Gastroesophageal sphincter (tissue), 4 donors: Measurements from ENCODE around the gene PSAPL1. TPM values are rescaled to one million over a fixed set of nuclear protein-coding genes. Genes with fewer than 3 reads are reported as not detected.

Experiments
- ATAC-seq: fragments of 150-250 bp; one replicate; pipeline ENCODE4 v1.9.1; 2016; ENCODE audit warnings: mild to moderate bottlenecking, moderate library complexity
- H3K27ac ChIP-seq, 4 donors: fragments of 200-600 bp; sonication (generic) in 3 of 4; 1 replicate in 3 of 4; 2 replicates in 1 of 4; pipeline ENCODE4 v1.5.1; 2016 to 2019
- H3K27me3 ChIP-seq: fragments of 200-600 bp; sonication (generic); one replicate; pipeline ENCODE4 v1.5.1; 2019
- H3K36me3 ChIP-seq, 2 donors: fragments of 200-600 bp; sonication (generic); one replicate each; pipeline ENCODE4 v1.5.1; 2019; ENCODE audit warnings: control low read depth in 1 of 2
- H3K4me1 ChIP-seq, 3 donors: fragments of 200-600 bp; sonication (generic); 1 replicate in 2 of 3; 2 replicates in 1 of 3; pipeline ENCODE4 v1.5.1; 2016 to 2019; ENCODE audit warnings: control low read depth in 2 of 3
- H3K4me3 ChIP-seq, 2 donors: fragments of 200-600 bp; sonication (generic); one replicate each; pipeline ENCODE4 v1.5.1; 2019; ENCODE audit warnings: mild to moderate bottlenecking in 1 of 2, moderate library complexity in 1 of 2
- H3K9me3 ChIP-seq, 3 donors: fragments of 200-600 bp; sonication (generic); one replicate each; pipeline ENCODE4 v1.5.1; 2017 to 2019; ENCODE audit warnings: control low read depth in 2 of 3
- EP300 ChIP-seq: sonication (generic); formaldehyde crosslinking; IDR thresholded peaks from one replicate; pipeline ENCODE4 v1.6.1; 2017; ENCODE audit warnings: antibody characterized with exemption, mild to moderate bottlenecking
- POLR2A ChIP-seq, 2 donors: fragments of 450-650 bp; IDR thresholded peaks; one replicate each; pipeline ENCODE4 v1.6.1; 2017; ENCODE audit warnings: antibody characterized with exemption in 2 of 2, mild to moderate bottlenecking in 2 of 2, moderate library complexity in 1 of 2
- POLR2AphosphoS5 ChIP-seq: sonication (generic); formaldehyde crosslinking; IDR thresholded peaks from one replicate; pipeline ENCODE4 v1.6.1; 2017; ENCODE audit warnings: antibody characterized with exemption
- WGBS, 2 donors: methylation state at CpG; one replicate each; pipeline ENCODE4 v1.1.5; 2018; ENCODE audit warnings: low coverage in 1 of 2; 5-methylcytosine and 5-hydroxymethylcytosine counted together
- small RNA-seq, 4 donors: library from RNA; depleted of rRNA; stranded (forward); fragments of <200 nt; gene quantifications; one replicate each; pipeline ENCODE3, GENCODE V24; 2016
- total RNA-seq, 4 donors: library from RNA; depleted of rRNA; stranded (reverse); fragments of >200 nt; gene quantifications; one replicate each; pipeline ENCODE4 v1.1.0, GENCODE V29; 2016
- TF ChIP-seq, protein P1 (sequence below), 4 experiments: fragments of 200-600 bp in 2 of 4; fragments of 450-650 bp in 2 of 4; sonication (generic) in 1 of 4; IDR thresholded peaks; one replicate each; pipeline ENCODE4 v1.5.1; 2017 to 2019; ENCODE audit warnings: antibody characterized with exemption in 4 of 4, mild to moderate bottlenecking in 2 of 4, moderate library complexity in 2 of 4

The PSAPL1 gene
- total RNA-seq, 4 donors from 2014 or later: 0.15 TPM; not detected in 3

DNA sequence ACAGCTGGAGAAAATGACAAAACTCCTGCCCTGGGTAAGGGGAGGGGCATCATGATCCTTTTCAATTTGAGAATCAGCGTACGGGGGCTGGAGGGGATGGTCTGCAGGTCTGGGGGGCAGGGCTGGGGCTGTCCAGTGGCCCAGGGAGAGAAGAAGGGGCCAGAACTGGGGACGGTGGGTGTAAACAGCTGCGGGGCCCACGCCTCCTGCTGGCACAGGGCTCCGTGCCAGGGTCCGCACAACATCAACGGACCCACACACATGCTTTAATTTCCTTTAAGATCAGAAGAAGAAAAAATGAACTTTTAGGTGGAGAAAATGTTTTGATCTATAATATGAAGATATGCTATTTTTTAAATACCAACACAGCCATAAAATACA is 52.1 kb downstream of the PSAPL1 start:
- H3K27ac ChIP-seq: no peak overlapping the region
- no peaks in the 10 kb centered on the region for H3K27me3 ChIP-seq
- 88 to 100% methylated on average over 2 to 6 of the region's 8 CpGs for WGBS, 2 donors
- TF ChIP-seq EP300: no peak
- TF ChIP-seq POLR2AphosphoS5: no peak
- no peak for TF ChIP-seq POLR2A (IDR thresholded peaks at IDR 0.05)
- TF ChIP-seq, protein P1, sequence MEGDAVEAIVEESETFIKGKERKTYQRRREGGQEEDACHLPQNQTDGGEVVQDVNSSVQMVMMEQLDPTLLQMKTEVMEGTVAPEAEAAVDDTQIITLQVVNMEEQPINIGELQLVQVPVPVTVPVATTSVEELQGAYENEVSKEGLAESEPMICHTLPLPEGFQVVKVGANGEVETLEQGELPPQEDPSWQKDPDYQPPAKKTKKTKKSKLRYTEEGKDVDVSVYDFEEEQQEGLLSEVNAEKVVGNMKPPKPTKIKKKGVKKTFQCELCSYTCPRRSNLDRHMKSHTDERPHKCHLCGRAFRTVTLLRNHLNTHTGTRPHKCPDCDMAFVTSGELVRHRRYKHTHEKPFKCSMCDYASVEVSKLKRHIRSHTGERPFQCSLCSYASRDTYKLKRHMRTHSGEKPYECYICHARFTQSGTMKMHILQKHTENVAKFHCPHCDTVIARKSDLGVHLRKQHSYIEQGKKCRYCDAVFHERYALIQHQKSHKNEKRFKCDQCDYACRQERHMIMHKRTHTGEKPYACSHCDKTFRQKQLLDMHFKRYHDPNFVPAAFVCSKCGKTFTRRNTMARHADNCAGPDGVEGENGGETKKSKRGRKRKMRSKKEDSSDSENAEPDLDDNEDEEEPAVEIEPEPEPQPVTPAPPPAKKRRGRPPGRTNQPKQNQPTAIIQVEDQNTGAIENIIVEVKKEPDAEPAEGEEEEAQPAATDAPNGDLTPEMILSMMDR (IDR thresholded peaks at IDR 0.05): no peak
- H3K36me3 ChIP-seq: no peaks in the 10 kb centered on the region
- no peak for ATAC-seq
- H3K9me3 ChIP-seq: no peaks in the 10 kb centered on the region
- peaks cover 0 to 23% (median 9%) of the 10 kb centered on the region in 3 donors for H3K4me1 ChIP-seq
- H3K4me3 ChIP-seq: no peak overlapping the region

DNA sequence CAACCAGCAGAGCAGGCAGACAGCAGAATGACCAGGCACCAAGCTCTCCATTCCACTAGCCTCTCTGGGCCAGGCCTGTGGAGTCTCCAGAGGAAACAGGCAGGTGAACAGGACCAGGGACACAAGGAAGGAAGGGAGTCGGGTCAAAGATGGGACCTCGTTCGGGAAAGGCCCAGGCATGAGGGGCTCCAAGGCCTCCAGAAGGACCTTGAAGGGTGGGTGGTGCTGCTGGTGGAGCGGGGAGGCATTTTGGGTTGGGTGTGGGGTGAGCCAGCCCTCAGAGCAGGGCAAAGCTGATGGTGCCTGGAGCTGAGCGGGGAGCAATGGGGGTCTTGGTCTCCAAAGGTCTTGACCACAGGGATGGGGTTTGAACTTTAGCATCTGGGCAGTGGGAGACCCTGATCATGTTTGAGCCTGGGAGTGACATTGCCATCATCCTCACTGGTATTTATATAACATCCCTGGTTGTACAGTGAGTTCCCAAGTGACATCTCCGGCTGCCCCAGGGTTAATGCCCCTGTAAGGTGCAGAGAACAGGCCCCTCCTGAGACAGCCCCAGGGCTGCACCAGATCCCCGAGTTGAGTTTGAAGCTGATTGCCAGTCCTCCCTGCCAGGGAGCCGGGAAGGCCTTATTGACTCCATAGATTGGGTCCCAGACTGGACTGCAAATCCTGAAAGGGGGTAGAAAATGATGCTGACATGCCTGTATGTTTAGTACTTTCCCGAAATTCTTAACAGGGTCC is 52.7 kb downstream of the PSAPL1 start:
- Histone ChIP-seq H3K4me1 (peaks cover 0 to 28% (median 9%) of the 10 kb centered on the region in 3 donors), H3K9me3 (no peaks in the 10 kb centered on the region), H3K36me3 (no peaks in the 10 kb centered on the region), H3K4me3 (no peak overlapping the region), H3K27me3 (no peaks in the 10 kb centered on the region), H3K27ac (no peak overlapping the region)
- 93 to 100% methylated on average over 2 to 6 of the region's 9 CpGs for WGBS, 2 donors
- no peak for TF ChIP-seq POLR2A (IDR thresholded peaks at IDR 0.05)
- no peak for TF ChIP-seq POLR2AphosphoS5
- no peak for TF ChIP-seq EP300
- TF ChIP-seq, protein P1 (IDR thresholded peaks at IDR 0.05): no peak
- no peak for ATAC-seq

DNA sequence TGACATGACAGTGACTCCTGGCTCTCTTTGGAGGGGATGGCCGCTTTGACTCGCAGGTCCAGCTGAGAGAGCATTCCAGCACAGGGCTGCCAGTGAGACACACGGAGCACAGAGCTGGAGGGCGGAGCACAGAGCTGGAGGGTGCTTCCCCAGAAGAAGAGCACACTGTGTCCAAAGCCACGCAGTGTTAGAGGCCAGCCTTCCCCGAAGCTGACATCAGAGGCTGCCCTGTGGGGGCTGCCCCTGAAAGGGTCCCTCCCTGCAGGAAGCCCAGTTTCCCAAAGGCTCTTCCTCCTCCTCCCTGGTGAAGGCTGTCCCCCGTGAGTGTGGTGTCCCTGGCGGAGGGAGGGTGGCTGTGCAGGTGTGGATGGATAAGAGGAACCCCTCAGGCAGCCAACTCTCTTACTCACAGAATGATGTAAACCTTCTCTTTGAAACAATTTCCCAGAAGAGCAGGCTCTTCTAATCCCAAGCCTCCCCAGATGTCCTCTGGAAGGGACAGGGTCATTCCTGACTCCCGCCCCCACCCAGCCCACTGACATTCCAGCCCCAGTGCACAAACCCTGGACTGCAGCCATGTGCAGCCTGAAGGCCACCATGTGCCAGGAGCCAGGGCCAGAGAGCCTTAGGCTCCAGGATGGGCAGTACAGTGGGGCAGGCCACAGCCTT is 53.4 kb downstream of the PSAPL1 start:
- peak; percentile 51 for ATAC-seq
- Histone ChIP-seq H3K27ac (no peak overlapping the region), H3K9me3 (no peaks in the 10 kb centered on the region), H3K4me1 (peaks cover 0 to 35% (median 9%) of the 10 kb centered on the region in 3 donors), H3K36me3 (no peaks in the 10 kb centered on the region), H3K4me3 (no peak overlapping the region), H3K27me3 (no peaks in the 10 kb centered on the region)
- TF ChIP-seq EP300 (no peak), POLR2AphosphoS5 (no peak), POLR2A (IDR thresholded peaks at IDR 0.05) (no peak)
- TF ChIP-seq, protein P1 (IDR thresholded peaks at IDR 0.05): no peak
- WGBS, 2 donors: 47% methylated on average over 7 of the region's 9 CpGs; no CpG with 5 or more reads in 1 of the 2 donors

Small RNA genes lying within 50 kb of the gene (small RNA-seq; reads per million reads assigned to genes)
- 0 reads per million in 4 donors for gene MIR4274

Other genes starting within 250 kb of the PSAPL1 start
- gene SORCS2, start 242.4 kb downstream of the PSAPL1 start, total RNA-seq: 1 to 10 TPM; 2.0 to 7.4 (median 3.6) TPM